HepG2 (cell line): Measurements from ENCODE around the gene SLC25A22. TPM values are rescaled to one million over a fixed set of nuclear protein-coding genes. Genes with fewer than 3 reads are reported as not detected.

ENCODE experiments used
- CC2D1A ChIP-seq: sonication (generic); formaldehyde crosslinking; IDR thresholded peaks from 2 replicates; pipeline ENCODE4 v1.8.1; 2023; ENCODE audit warnings: mild to moderate bottlenecking, missing genetic modification reagents
- GLI4 ChIP-seq: sonication (generic); formaldehyde crosslinking; IDR thresholded peaks from 2 replicates; pipeline ENCODE4 v1.5.1; 2020; ENCODE audit warnings: missing genetic modification reagents, mild to moderate bottlenecking, moderate library complexity, borderline replicate concordance
- HDAC1 ChIP-seq: sonication (generic); formaldehyde crosslinking; IDR thresholded peaks from 2 replicates; pipeline ENCODE4 v1.5.1; 2020; ENCODE audit warnings: mild to moderate bottlenecking, missing genetic modification reagents
- JUND ChIP-seq: sonication (generic); formaldehyde crosslinking; IDR thresholded peaks from 2 replicates; pipeline ENCODE4 v1.8.0; 2022; ENCODE audit warnings: mild to moderate bottlenecking, missing genetic modification reagents
- MLLT10 ChIP-seq: sonication (generic); formaldehyde crosslinking; IDR thresholded peaks from 2 replicates; pipeline ENCODE4 v1.4.0; 2020; ENCODE audit warnings: missing genetic modification reagents
- NAIF1 ChIP-seq: sonication (generic); formaldehyde crosslinking; IDR thresholded peaks from 2 replicates; pipeline ENCODE4 v1.5.0; 2020; ENCODE audit warnings: mild to moderate bottlenecking, missing genetic modification reagents, borderline replicate concordance
- NFKB2 ChIP-seq: sonication (generic); formaldehyde crosslinking; IDR thresholded peaks from 2 replicates; pipeline ENCODE4 v1.4.0; 2020; ENCODE audit warnings: missing genetic modification reagents, borderline replicate concordance
- NONO ChIP-seq, 2 experiments: fragments of 450-650 bp in 1 of 2; sonication (generic) in 1 of 2; formaldehyde crosslinking in 1 of 2; IDR thresholded peaks in 1 of 2; conservative IDR thresholded peaks in 1 of 2; 2 replicates each; pipeline versions ENCODE4 v1.6.1 to v1.8.0; 2017 to 2022; ENCODE audit warnings: mild to moderate bottlenecking in 1 of 2, missing genetic modification reagents in 1 of 2, moderate library complexity in 1 of 2
- NPAS2 ChIP-seq: sonication (generic); formaldehyde crosslinking; IDR thresholded peaks from 2 replicates; pipeline ENCODE4 v1.8.0; 2022; ENCODE audit warnings: mild to moderate bottlenecking, missing genetic modification reagents, borderline replicate concordance
- PHF8 ChIP-seq: sonication (generic); formaldehyde crosslinking; IDR thresholded peaks from 2 replicates; pipeline ENCODE4 v1.5.0; 2020; ENCODE audit warnings: missing genetic modification reagents
- RXRB ChIP-seq: IDR thresholded peaks from 2 replicates; pipeline ENCODE4 v1.6.1; 2016; ENCODE audit warnings: borderline replicate concordance, missing genetic modification reagents, missing compliant biosample characterization
- SIN3B ChIP-seq: fragments of 150-350 bp; IDR thresholded peaks from 2 replicates; pipeline ENCODE4 v1.6.1; 2014; ENCODE audit warnings: low read length
- U2AF1 ChIP-seq: fragments of 200-400 bp; formaldehyde crosslinking; optimal IDR thresholded peaks from 2 replicates; pipeline ENCODE3; 2017; ENCODE audit warnings: mild to moderate bottlenecking, low read depth, low read length
- ZMYM4 ChIP-seq: sonication (generic); formaldehyde crosslinking; IDR thresholded peaks from 2 replicates; pipeline ENCODE4 v1.8.1; 2023; ENCODE audit warnings: mild to moderate bottlenecking, missing genetic modification reagents
- ZNF251 ChIP-seq: sonication (generic); formaldehyde crosslinking; IDR thresholded peaks from 2 replicates; pipeline ENCODE4 v1.9.0; 2021; ENCODE audit warnings: mild to moderate bottlenecking, missing genetic modification reagents
- ZNF329 ChIP-seq: sonication (generic); formaldehyde crosslinking; IDR thresholded peaks from 2 replicates; pipeline ENCODE4 v1.9.0; 2021; ENCODE audit warnings: low read depth, mild to moderate bottlenecking, missing genetic modification reagents
- ZNF660 ChIP-seq: sonication (generic); formaldehyde crosslinking; IDR thresholded peaks from 2 replicates; pipeline ENCODE4 v1.5.1; 2020; ENCODE audit warnings: mild to moderate bottlenecking, low read depth, missing genetic modification reagents, borderline replicate concordance
- ZNF724P ChIP-seq: sonication (generic); formaldehyde crosslinking; IDR thresholded peaks from 2 replicates; pipeline ENCODE4 v1.8.0; 2022; ENCODE audit warnings: missing genetic modification reagents, borderline replicate concordance
- ZNF780A ChIP-seq: sonication (generic); formaldehyde crosslinking; IDR thresholded peaks from 2 replicates; pipeline ENCODE4 v1.8.0; 2022; ENCODE audit warnings: mild to moderate bottlenecking, missing genetic modification reagents, moderate library complexity
- ZNF816 ChIP-seq: sonication (generic); formaldehyde crosslinking; IDR thresholded peaks from 2 replicates; pipeline ENCODE4 v1.8.0; 2022; ENCODE audit warnings: missing genetic modification reagents, mild to moderate bottlenecking, borderline replicate concordance
- ZNF83 ChIP-seq: sonication (generic); formaldehyde crosslinking; IDR thresholded peaks from 2 replicates; pipeline ENCODE4 v1.4.0; 2020; ENCODE audit warnings: missing genetic modification reagents, mild to moderate bottlenecking, borderline replicate concordance
- polyA plus RNA-seq, 8 experiments: library from polyadenylated mRNA; depleted of rRNA in 3 of 8; stranded (reverse) in 7 of 8; unstranded in 1 of 8; fragments of >200 nt; fragmentation: Illumina TruSeq in 4 of 8; extraction: Trizol in 4 of 8; gene quantifications; 2 replicates each; pipeline versions ENCODE4 v1.2.1 to v1.2.3, GENCODE V29; 2011 to 2016; ENCODE audit warnings: low read depth in 4 of 8, missing spikeins in 1 of 8, mixed read lengths in 1 of 8; ENCODE audit not compliant: insufficient read depth in 1 of 8
- total RNA-seq, 5 experiments: library from RNA; depleted of rRNA; stranded (reverse); fragments of >200 nt; fragmentation: Illumina TruSeq; extraction: Trizol; gene quantifications; 2 replicates each; pipeline ENCODE4 v1.2.3, GENCODE V29; 2016; ENCODE audit warnings: low read depth in 1 of 5
- TF ChIP-seq, protein P1 (sequence below): sonication (generic); formaldehyde crosslinking; IDR thresholded peaks from 2 replicates; pipeline ENCODE4 v1.5.0; 2020; ENCODE audit warnings: missing genetic modification reagents
- TF ChIP-seq, protein P2 (sequence below): conservative IDR thresholded peaks from 2 replicates; pipeline ENCODE4 v1.6.1; 2018; ENCODE audit warnings: missing genetic modification reagents
- TF ChIP-seq, protein P3 (sequence below), 2 experiments: sonication (generic) in 1 of 2; formaldehyde crosslinking in 1 of 2; IDR thresholded peaks; 2 replicates each; pipeline versions ENCODE4 v1.4.0 to v1.6.1; 2018 to 2020; ENCODE audit warnings: missing genetic modification reagents in 2 of 2, borderline replicate concordance in 1 of 2, low read depth in 1 of 2, mild to moderate bottlenecking in 1 of 2, missing biosample characterization in 1 of 2
- TF ChIP-seq, protein P4 (sequence below): IDR thresholded peaks from 2 replicates; pipeline ENCODE4 v1.6.1; 2016; ENCODE audit warnings: mild to moderate bottlenecking, missing biosample characterization, missing genetic modification reagents

The SLC25A22 gene
- total and polyA plus RNA-seq, 2 of the 13 experiments (the other 11 are each of a cell fraction or from before 2014, with no cell fraction given) = 12.4 to 19.2 TPM

DNA sequence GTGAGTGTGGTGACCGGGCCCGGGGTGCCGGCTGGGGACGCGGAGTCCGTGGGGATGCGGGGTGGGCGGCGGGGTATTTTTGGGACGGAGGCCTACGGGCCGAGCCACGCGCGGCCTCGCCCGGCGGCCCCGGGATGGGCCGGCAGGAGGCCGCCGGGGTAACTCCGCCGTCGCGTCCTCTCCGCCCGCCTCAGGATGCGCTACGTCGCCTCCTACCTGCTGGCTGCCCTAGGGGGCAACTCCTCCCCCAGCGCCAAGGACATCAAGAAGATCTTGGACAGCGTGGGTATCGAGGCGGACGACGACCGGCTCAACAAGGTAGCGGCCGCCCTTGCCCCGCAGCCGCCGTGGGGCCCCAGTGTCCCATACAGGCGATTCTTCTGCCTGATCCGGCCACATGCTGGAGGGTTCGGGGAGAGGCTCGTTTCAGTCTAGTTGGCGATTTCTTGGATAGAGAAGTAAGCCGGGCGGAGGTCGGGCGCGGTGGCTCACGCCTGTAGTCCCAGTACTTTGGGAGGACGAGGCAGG is 12.0 kb upstream of the SLC25A22 start (continued):
- TF ChIP-seq ZNF780A (CRISPR knock-in tag) (0 out of 2 replicates have a peak, but pooled peaks have one; percentile 8), CC2D1A (no peak), RXRB (no peak), ZMYM4 (peak; percentile 31; the same call in 1 of the 2 replicates), U2AF1 (no peak), ZNF329 (CRISPR knock-in tag) (0 out of 2 replicates have a peak, but pooled peaks have one; percentile 6), ZNF816 (0 out of 2 replicates have a peak, but pooled peaks have one; percentile 32), ZNF251 (CRISPR knock-in tag) (no peak), ZNF660 (CRISPR knock-in tag) (no peak), NPAS2 (CRISPR knock-in tag) (no peak), HDAC1 (CRISPR knock-in tag) (no peak), NONO (IDR thresholded peaks at IDR 0.05) (no peak), NONO (CRISPR knock-in tag; conservative IDR thresholded peaks at IDR 0.05) (no peak), NAIF1 (CRISPR knock-in tag) (no peak), PHF8 (CRISPR knock-in tag) (no peak), JUND (CRISPR knock-in tag) (no peak), ZNF724P (CRISPR knock-in tag) (no peak), NFKB2 (CRISPR knock-in tag) (0 out of 2 replicates have a peak, but pooled peaks have one; percentile 8), GLI4 (CRISPR knock-in tag) (no peak), ZNF83 (CRISPR knock-in tag) (0 out of 2 replicates have a peak, but pooled peaks have one; percentile 20), SIN3B (no peak), MLLT10 (CRISPR knock-in tag) (no peak)
- TF ChIP-seq, protein P1, sequence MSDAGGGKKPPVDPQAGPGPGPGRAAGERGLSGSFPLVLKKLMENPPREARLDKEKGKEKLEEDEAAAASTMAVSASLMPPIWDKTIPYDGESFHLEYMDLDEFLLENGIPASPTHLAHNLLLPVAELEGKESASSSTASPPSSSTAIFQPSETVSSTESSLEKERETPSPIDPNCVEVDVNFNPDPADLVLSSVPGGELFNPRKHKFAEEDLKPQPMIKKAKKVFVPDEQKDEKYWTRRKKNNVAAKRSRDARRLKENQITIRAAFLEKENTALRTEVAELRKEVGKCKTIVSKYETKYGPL (CRISPR knock-in tag) = no peak
- TF ChIP-seq, protein P2, sequence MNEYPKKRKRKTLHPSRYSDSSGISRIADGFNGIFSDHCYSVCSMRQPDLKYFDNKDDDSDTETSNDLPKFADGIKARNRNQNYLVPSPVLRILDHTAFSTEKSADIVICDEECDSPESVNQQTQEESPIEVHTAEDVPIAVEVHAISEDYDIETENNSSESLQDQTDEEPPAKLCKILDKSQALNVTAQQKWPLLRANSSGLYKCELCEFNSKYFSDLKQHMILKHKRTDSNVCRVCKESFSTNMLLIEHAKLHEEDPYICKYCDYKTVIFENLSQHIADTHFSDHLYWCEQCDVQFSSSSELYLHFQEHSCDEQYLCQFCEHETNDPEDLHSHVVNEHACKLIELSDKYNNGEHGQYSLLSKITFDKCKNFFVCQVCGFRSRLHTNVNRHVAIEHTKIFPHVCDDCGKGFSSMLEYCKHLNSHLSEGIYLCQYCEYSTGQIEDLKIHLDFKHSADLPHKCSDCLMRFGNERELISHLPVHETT (CRISPR knock-in tag) = no peak
- TF ChIP-seq, protein P3, sequence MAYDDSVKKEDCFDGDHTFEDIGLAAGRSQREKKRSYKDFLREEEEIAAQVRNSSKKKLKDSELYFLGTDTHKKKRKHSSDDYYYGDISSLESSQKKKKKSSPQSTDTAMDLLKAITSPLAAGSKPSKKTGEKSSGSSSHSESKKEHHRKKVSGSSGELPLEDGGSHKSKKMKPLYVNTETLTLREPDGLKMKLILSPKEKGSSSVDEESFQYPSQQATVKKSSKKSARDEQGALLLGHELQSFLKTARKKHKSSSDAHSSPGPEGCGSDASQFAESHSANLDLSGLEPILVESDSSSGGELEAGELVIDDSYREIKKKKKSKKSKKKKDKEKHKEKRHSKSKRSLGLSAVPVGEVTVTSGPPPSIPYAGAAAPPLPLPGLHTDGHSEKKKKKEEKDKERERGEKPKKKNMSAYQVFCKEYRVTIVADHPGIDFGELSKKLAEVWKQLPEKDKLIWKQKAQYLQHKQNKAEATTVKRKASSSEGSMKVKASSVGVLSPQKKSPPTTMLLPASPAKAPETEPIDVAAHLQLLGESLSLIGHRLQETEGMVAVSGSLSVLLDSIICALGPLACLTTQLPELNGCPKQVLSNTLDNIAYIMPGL (CRISPR knock-in tag; IDR thresholded peaks at IDR 0.05; ENCODE audit: borderline replicate concordance in 1 of 2, low read depth in 1 of 2) = no peak
- TF ChIP-seq, protein P4, sequence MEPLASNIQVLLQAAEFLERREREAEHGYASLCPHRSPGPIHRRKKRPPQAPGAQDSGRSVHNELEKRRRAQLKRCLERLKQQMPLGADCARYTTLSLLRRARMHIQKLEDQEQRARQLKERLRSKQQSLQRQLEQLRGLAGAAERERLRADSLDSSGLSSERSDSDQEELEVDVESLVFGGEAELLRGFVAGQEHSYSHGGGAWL = peak; percentile 26; the same call in 1 of the 2 replicates
